Spleen (tissue), 7 donors: ENCODE measurements around the gene SLC4A11.

Experiments
- CTCF ChIP-seq, 11 experiments: fragments of 200-600 bp in 7 of 11; fragments of 450-650 bp in 4 of 11; sonication (generic) in 4 of 11; IDR thresholded peaks in 8 of 11; conservative IDR thresholded peaks in 3 of 11; 1 replicate in 7 of 11; 2 replicates in 4 of 11; pipeline versions ENCODE4 v1.4.0 to v1.8.0; 2016 to 2021; ENCODE audit warnings: antibody characterized with exemption in 11 of 11, inconsistent platforms in 4 of 11, mild to moderate bottlenecking in 1 of 11
- POLR2A ChIP-seq, 3 donors: fragments of 450-650 bp; IDR thresholded peaks; one replicate each; pipeline ENCODE4 v1.5.1; 2017; ENCODE audit warnings: antibody characterized with exemption in 3 of 3, mild to moderate bottlenecking in 1 of 3
- POLR2AphosphoS5 ChIP-seq, 3 donors: sonication (generic); formaldehyde crosslinking; IDR thresholded peaks; one replicate each; pipeline ENCODE4 v1.5.1; 2017; ENCODE audit warnings: antibody characterized with exemption in 3 of 3
- donor health status: DM: no; HTN: no; CAD: no; lungs with moderate emphysema.
- donor health status: DM: no; HTN: no; CAD: no.
- donor health status: DM: no; HTN: no; CAD: no.

DNA sequence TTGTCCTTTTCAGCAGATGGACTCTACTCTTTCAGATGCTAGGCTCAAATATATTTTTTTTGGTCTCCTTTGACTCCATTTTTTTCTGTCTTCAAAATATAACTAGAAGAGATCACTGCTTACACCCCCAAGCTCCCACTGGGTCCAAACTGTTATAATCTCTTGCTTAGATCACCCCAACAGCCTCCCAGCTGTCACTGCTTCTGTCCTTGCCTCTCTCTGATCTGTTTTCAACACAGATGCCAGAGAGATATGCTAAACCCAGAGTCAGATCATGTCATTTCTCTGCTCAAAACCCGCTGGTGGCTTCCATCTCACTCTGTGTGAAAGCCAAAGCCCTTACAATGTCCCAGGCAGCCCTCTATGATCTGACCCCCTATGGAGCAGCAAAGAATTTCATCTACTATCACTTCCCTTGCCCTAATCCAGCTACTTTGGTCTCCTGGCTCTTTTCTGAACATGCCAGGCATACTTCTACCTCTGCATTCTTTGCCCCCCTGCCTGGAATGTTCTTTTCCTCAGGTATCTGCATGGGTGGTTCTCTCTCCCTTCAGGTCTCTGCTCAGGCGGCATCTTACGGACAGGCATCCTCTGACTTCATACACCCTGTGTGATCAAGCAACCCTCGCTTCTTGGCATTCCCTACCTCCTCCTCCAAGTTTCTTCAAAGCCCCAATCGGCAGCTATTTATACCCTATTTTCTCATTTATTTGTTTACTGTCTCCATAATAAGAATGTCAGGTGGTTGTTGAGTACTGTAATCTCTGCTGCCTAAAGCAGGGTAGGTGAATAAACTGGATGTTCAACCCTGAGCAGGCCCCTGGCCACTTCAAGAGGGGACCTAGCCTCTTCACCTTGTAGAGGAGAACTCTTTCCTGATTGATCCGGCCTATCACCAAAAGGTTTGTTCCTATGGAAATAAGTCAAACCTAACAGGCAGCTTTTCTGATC lies 43.6 kb upstream of the SLC4A11 start:
- no peak for TF ChIP-seq CTCF (IDR thresholded peaks at IDR 0.05 in 8 of 11, conservative IDR thresholded peaks at IDR 0.05 in 3 of 11)
- no peak for TF ChIP-seq POLR2A (IDR thresholded peaks at IDR 0.05)
- no peak for TF ChIP-seq POLR2AphosphoS5 (IDR thresholded peaks at IDR 0.05)
